ENCODE measurements around the gene SLC12A8.

SLC12A8 gene

GRCh38 chr3:125072301-125072700, 140.2 kb downstream of the SLC12A8 start:
- no peak for DNase-seq
- no peak overlapping the region for H3K4me3 ChIP-seq (ENCODE audit: low read depth, low read length)
- no peaks in the 10 kb centered on the region for H3K4me1 ChIP-seq
- no peaks in the 10 kb centered on the region for H3K9me3 ChIP-seq
- no peak for TF ChIP-seq CTCF (IDR thresholded peaks at IDR 0.05; ENCODE audit: low read depth, low read length)
- no peaks in the 10 kb centered on the region for H3K36me3 ChIP-seq
- H3K27me3 ChIP-seq, result no peaks in the 10 kb centered on the region

GRCh38 chr3:125069968-125070745, 142.4 kb downstream of the SLC12A8 start:
- Histone ChIP-seq H3K36me3 (no peaks in the 10 kb centered on the region), H3K4me1 (no peaks in the 10 kb centered on the region), H3K27me3 (no peaks in the 10 kb centered on the region), H3K4me3 (ENCODE audit: low read depth, low read length) (no peak overlapping the region), H3K9me3 (no peaks in the 10 kb centered on the region)
- no peak for DNase-seq
- no peak for TF ChIP-seq CTCF (IDR thresholded peaks at IDR 0.05; ENCODE audit: low read depth, low read length)

- no peak for TF ChIP-seq CTCF (IDR thresholded peaks at IDR 0.05; ENCODE audit: low read depth, low read length)
- no peaks in the 10 kb centered on the region for H3K4me1 ChIP-seq
- H3K4me3 ChIP-seq (ENCODE audit: low read depth, low read length), result no peak overlapping the region
- no peaks in the 10 kb centered on the region for H3K27me3 ChIP-seq
- no peak for DNase-seq
- H3K9me3 ChIP-seq, result no peaks in the 10 kb centered on the region
- no peaks in the 10 kb centered on the region for H3K36me3 ChIP-seq
Observed at GRCh38 chr3:125069452-125069851, 143.1 kb downstream of the SLC12A8 start.

- no peak for TF ChIP-seq CTCF (IDR thresholded peaks at IDR 0.05; ENCODE audit: low read depth, low read length)
- no peaks in the 10 kb centered on the region for H3K27me3 ChIP-seq
- no peak for DNase-seq
- H3K4me3 ChIP-seq (ENCODE audit: low read depth, low read length), result no peak overlapping the region
- no peaks in the 10 kb centered on the region for H3K9me3 ChIP-seq
- H3K4me1 ChIP-seq, result no peaks in the 10 kb centered on the region
- no peaks in the 10 kb centered on the region for H3K36me3 ChIP-seq
Observed at GRCh38 chr3:125068265-125068664, 144.3 kb downstream of the SLC12A8 start.

GRCh38 chr3:125067225-125067624, 145.3 kb downstream of the SLC12A8 start:
- no peak for DNase-seq
- Histone ChIP-seq H3K4me1 (no peaks in the 10 kb centered on the region), H3K36me3 (no peaks in the 10 kb centered on the region), H3K27me3 (no peaks in the 10 kb centered on the region), H3K9me3 (no peaks in the 10 kb centered on the region), H3K4me3 (ENCODE audit: low read depth, low read length) (no peak overlapping the region)
- TF ChIP-seq CTCF (IDR thresholded peaks at IDR 0.05; ENCODE audit: low read depth, low read length), result no peak

- H3K36me3 ChIP-seq, result no peaks in the 10 kb centered on the region
- H3K9me3 ChIP-seq, result no peaks in the 10 kb centered on the region
- TF ChIP-seq CTCF (IDR thresholded peaks at IDR 0.05; ENCODE audit: low read depth, low read length), result no peak
- H3K27me3 ChIP-seq, result no peaks in the 10 kb centered on the region
- no peak for DNase-seq
- H3K4me1 ChIP-seq, result no peaks in the 10 kb centered on the region
- no peak overlapping the region for H3K4me3 ChIP-seq (ENCODE audit: low read depth, low read length)
Observed at GRCh38 chr3:125062904-125063618, 149.5 kb downstream of the SLC12A8 start.
